Endothelial cell (in vitro differentiated cells): ENCODE results near the gene MICALL1. TPM values are rescaled to one million over a fixed set of nuclear protein-coding genes. Genes with fewer than 3 reads are reported as not detected.

ENCODE experiments used
- DNase-seq: peaks from one replicate; pipeline ENCODE4 v3.0.0; 2021; ENCODE audit warnings: low spot score
- H3K27ac Mint-ChIP-seq: one replicate; pipeline ENCODE4 v1.8.0; 2021; ENCODE audit warnings: mixed read lengths, inconsistent platforms; ENCODE audit not compliant: unreplicated experiment
- H3K27me3 Mint-ChIP-seq: one replicate; pipeline ENCODE4 v1.8.0; 2021; ENCODE audit warnings: mild to moderate bottlenecking, moderate library complexity, mixed read lengths, inconsistent platforms; ENCODE audit not compliant: unreplicated experiment
- H3K36me3 Mint-ChIP-seq: one replicate; pipeline ENCODE4 v1.8.0; 2021; ENCODE audit warnings: mild to moderate bottlenecking, low read depth, mixed read lengths, inconsistent platforms; ENCODE audit not compliant: unreplicated experiment
- H3K4me1 Mint-ChIP-seq: one replicate; pipeline ENCODE4 v1.8.0; 2021; ENCODE audit warnings: mild to moderate bottlenecking, mixed read lengths, inconsistent platforms; ENCODE audit not compliant: unreplicated experiment
- H3K4me3 Mint-ChIP-seq: one replicate; pipeline ENCODE4 v1.8.0; 2021; ENCODE audit warnings: mild to moderate bottlenecking, mixed read lengths, inconsistent platforms; ENCODE audit not compliant: unreplicated experiment
- H3K9me3 Mint-ChIP-seq: one replicate; pipeline ENCODE4 v1.8.0; 2021; ENCODE audit warnings: mixed read lengths, inconsistent platforms; ENCODE audit not compliant: unreplicated experiment
- total RNA-seq: library from RNA; stranded (reverse); fragmentation: NEBNext Ultra II Directional; extraction: Animal tissue kit (Norgen Biotek cat#: 25700); gene quantifications from one replicate; pipeline ENCODE4 v1.2.1, GENCODE V29; 2021; ENCODE audit not compliant: unreplicated experiment
- TF ChIP-seq, protein P1 (sequence below): fragments of 200-600 bp; sonication (generic); IDR thresholded peaks from one replicate; pipeline ENCODE4 v1.5.0; 2021; ENCODE audit warnings: antibody characterized with exemption; ENCODE audit not compliant: unreplicated experiment

MICALL1 gene
- total RNA-seq, 1 donor from 2014 or later, result 124 TPM

DNA sequence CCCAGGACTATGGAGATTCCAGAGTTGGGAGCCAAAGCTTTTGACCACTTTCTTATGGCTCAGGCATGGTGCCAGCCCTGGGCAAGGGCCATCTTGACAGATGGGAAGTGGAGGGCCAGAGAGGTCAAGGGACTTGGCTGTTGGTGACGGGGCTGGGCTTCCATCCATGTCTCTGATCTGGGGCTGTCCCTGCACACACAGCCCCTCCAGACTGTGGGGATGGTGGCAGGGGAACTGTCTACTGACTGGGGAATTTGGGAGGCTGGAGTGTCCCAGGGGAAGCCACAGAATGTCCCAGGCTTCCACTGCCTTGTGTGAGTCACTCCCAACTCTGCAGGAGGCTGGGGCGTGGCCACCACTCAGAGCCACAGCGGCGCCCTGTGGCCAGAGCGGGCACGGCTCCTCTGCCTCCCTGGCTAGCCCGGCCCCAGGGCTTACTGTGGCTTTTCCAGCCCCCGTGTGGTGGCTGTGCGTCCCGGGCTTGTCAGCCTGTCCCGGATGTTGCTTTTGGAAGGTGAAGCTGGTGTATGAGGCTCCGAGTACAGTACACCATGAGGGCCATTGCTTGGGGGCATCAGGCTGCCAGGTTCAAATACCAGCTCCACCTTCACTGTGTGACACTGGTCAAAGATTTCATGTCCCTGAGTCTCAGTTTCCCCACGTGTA is 27.7 kb downstream of the MICALL1 start:
- H3K27ac Mint-ChIP-seq, result peak overlapping the region; percentile 61
- peaks cover 10% of the 10 kb centered on the region for H3K27me3 Mint-ChIP-seq
- DNase-seq, result peak; percentile 97
- TF ChIP-seq, protein P1, sequence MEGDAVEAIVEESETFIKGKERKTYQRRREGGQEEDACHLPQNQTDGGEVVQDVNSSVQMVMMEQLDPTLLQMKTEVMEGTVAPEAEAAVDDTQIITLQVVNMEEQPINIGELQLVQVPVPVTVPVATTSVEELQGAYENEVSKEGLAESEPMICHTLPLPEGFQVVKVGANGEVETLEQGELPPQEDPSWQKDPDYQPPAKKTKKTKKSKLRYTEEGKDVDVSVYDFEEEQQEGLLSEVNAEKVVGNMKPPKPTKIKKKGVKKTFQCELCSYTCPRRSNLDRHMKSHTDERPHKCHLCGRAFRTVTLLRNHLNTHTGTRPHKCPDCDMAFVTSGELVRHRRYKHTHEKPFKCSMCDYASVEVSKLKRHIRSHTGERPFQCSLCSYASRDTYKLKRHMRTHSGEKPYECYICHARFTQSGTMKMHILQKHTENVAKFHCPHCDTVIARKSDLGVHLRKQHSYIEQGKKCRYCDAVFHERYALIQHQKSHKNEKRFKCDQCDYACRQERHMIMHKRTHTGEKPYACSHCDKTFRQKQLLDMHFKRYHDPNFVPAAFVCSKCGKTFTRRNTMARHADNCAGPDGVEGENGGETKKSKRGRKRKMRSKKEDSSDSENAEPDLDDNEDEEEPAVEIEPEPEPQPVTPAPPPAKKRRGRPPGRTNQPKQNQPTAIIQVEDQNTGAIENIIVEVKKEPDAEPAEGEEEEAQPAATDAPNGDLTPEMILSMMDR, result peak; percentile 77
- peaks cover 25% of the 10 kb centered on the region for H3K36me3 Mint-ChIP-seq
- H3K9me3 Mint-ChIP-seq, result no peaks in the 10 kb centered on the region
- no peak overlapping the region for H3K4me3 Mint-ChIP-seq
- peaks cover 7% of the 10 kb centered on the region for H3K4me1 Mint-ChIP-seq

DNA sequence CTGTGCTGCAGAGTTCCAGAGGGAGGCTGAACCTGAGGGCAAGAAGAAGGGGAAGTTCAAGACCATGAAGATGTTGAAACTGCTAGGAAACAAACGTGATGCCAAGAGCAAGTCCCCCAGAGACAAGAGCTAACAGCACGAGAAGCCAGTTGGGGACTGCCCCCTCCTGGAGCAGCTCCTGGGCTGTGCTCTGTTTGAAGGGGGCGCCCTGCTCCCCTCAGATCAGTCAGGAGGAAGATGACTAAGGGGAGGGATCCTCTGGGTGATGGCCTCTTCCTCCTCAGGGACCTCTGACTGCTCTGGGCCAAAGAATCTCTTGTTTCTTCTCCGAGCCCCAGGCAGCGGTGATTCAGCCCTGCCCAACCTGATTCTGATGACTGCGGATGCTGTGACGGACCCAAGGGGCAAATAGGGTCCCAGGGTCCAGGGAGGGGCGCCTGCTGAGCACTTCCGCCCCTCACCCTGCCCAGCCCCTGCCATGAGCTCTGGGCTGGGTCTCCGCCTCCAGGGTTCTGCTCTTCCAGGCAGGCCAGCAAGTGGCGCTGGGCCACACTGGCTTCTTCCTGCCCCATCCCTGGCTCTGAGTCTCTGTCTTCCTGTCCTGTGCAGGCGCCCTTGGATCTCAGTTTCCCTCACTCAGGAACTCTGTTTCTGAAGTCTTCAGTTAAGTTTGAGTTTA is 34.7 kb downstream of the MICALL1 start:
- H3K27ac Mint-ChIP-seq, result no peak overlapping the region
- peaks cover 17% of the 10 kb centered on the region for H3K27me3 Mint-ChIP-seq

DNA sequence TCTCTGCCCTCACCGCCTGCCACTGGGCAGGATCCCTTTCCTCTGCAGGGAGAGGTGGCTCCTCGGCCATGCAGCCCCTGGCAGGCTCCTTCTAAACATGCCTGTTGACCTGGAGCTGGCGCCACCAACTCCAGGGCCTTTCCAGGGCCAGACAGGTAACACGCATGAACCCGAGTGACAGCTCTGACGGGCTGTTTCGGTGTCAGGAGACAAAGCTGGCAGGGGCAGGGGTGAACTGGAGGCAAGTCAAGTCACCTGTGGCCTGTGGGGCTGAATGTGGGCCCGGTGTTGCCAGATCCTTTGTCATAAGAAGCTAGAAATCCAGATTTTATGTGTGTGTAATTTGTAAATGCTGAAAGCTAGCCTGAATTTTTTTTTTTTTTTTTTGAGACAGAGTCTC is 36.0 kb downstream of the MICALL1 start:
- Mint-ChIP-seq H3K9me3 (no peaks in the 10 kb centered on the region), H3K27me3 (peaks cover 13% of the 10 kb centered on the region)

More for the DNA sequence above, 34.7 kb downstream of the MICALL1 start:
- Mint-ChIP-seq H3K4me1 (no peaks in the 10 kb centered on the region), H3K4me3 (no peak overlapping the region), H3K9me3 (no peaks in the 10 kb centered on the region), H3K36me3 (peaks cover 38% of the 10 kb centered on the region)
- TF ChIP-seq, protein P1, result no peak
- no peak for DNase-seq

DNA sequence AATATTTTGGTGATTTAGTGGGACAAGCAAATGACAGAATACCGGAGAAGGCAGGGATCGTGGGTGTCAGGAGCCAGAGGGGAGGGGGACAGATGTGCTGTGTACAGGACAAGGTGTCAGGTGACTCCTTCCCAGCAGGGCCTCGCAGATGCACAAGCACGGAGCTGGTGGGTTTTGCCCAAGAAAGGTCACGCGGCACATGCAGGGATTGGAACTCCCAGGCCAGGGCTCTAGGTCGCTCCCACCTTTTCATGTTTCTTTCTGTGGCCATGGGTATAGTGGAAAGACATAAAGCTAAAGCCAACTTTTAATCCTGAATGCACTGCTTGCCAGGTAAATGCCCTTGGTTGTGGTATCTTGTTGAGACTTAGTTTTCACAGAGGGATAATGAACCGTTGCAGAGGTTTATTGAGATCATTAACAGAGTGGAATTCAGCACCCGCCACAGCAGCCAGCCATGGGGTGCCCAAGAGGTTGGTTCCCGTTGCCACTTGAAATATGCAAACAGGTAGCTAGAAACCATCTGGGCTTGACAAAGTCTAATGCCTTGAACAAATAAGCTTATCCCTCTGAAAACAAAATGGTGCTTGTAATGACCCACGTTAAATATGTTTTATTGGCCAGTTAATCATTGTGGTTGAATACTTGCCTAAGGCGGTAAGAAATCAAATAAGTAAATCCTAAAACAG is 37.2 kb downstream of the MICALL1 start:
- Mint-ChIP-seq H3K36me3 (peaks cover 31% of the 10 kb centered on the region), H3K9me3 (no peaks in the 10 kb centered on the region), H3K4me3 (no peak overlapping the region), H3K4me1 (no peaks in the 10 kb centered on the region), H3K27ac (no peak overlapping the region), H3K27me3 (peaks cover 9% of the 10 kb centered on the region)
- TF ChIP-seq, protein P1, result no peak
- no peak for DNase-seq

More for the DNA sequence above, 36.0 kb downstream of the MICALL1 start:
- Mint-ChIP-seq H3K27ac (no peak overlapping the region), H3K36me3 (peaks cover 38% of the 10 kb centered on the region), H3K4me3 (no peak overlapping the region), H3K4me1 (no peaks in the 10 kb centered on the region)
- no peak for DNase-seq
- TF ChIP-seq, protein P1, result no peak
